ENCODE data around the gene TEAD2.

The TEAD2 gene

DNA sequence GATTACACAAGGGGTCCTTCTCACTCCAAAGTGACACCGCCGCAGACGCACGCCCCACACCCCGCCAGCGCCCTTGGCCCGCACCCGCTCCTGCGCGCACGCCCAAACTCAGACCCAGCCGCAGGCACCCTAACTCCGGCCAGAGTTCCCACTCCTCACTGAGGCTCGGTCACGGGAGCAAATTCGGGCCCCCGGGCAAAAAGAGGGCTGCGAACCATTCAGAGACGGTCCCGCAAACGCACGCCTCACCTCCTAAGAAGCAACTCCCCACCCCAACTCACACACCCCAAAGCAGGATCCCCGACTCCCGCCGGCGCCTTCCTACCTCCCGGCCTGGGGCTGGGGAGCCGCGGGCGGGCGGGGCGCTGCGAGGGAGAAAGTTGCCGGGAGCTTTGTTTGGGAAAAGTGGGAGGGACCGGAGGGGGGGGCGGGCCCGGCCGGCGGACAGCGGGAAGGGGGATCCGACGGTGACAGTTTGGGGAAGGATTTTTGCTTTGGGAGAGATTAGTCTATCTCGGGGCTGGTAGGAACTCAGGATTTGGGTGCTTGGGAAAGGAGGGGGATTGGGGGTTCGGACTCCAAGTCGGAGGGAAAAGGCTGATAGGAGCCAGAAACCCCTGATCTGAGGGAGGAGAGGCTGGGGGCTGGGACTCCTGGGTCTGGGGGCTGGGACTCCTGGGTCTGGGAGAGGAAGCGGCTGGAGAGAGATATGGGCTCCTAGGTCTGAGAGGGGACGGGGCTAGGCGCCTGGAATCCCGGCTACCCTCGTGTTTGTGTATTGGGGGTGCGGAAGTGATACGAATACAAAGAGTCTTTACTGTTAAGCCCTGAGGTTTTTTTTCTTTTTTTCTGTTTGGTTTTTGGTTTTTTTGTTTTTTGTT is at the start of gene TEAD2:
TSS of gene TEAD2 (minus strand) at position 369 of the 881 bp plus-strand sequence. CDS start 2,341 bp downstream, outside the sequence.
- intact Hi-C loops (cut with DNase I), result loop anchor here (5.0 kb wide), 1 partner anchor 260 kb away; no protein-coding TSS in a partner anchor
- peak in 1 of 42 donors; percentile 47 for DNase-seq

DNA sequence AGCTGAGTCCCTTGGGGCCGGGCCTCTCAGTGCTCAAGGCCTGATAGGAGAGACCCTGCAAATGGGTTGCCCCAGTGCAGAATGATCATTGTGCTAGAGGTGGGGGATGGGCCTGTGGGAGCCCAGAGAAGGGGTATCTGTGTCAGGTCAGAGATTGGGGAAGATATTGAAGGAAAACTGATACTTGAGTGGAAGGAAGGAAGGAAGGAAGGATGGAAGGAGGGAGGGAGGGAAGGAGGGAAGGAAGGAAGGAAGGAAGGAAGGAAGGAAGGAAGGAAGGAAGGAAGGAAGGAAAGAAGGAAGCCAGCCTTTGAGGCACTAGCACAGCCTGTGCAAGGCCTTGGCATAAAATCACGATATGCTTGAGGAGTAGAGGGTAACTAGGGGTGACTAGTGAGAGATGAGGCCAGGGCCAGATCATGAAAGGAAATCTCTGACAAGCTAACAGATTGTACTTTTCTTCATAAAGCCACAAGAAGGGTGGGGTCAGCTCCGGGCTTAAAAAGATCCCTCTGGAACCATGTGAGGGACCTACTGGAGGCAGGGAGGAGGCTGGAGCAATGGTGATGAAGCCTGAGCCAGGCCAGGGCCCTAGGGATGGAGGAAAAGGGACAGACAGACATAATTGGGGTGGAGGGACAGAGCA is 49.6 kb upstream of the TEAD2 start:
- intact Hi-C loops (cut with DNase I), result no loop called here

DNA sequence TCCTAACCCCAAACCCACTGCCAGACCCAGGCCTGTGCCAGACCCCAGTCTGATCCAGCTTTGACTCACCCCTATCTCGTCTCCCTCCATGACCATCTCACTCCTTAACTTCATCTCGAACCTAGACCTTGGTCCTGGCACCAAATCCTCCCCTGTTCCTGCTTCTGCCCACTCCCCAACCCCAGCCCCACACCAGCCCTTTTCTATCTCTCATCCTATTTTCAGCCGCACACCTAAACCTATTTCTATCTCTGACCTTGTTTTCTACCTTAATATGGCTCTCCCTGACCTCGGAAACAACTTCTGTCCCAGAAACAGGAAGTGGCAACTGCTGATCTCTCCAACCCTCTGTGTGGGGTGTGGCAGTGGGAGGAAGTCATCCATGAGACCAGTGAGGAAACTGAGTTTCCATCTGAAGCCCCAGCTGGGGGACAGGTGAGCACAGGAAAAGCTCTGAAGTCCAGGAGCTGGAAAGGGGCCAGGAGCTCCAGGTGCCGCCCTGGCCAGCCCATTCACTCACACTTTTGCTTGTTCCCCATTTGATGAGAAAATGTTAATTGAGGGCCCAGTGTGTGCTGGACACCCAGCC is 47.3 kb upstream of the TEAD2 start:
- intact Hi-C loops (cut with DNase I), result no loop called here
- DNase-seq, result no peak

More for the DNA sequence above, 49.6 kb upstream of the TEAD2 start:
- no peak for DNase-seq

DNA sequence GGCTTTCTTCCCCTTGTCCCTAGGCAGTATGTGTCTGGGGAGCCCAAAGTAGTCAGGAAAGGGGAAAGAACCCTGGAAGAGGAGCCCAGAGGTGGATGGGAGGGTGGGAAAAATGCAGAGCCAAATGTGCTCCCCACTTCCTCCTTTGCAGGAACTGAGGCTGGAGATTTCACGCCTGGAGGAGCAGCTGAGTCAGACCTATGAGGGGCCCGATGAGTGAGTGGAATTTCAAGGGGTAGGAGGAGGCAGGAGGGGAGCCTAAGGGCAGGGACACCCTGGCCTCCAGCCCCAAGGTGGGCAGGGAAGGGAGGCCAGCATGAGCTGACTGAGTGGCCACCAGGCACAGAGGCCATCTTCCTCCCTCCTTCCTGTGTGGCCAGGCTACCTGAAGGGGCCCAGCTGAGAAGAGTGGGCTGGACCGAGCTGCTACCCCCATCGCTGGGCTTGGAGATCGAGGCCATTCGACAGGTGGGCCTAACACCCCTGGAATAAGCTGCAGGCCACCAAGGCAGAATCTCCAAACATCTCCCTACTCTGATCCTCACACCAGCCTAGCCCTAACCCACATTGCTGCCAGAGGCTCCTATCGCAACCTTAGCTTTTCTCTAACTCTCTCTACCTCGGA is 46.7 kb upstream of the TEAD2 start:
- intact Hi-C loops (cut with DNase I), result no loop called here
- DNase-seq, result no peak

DNA sequence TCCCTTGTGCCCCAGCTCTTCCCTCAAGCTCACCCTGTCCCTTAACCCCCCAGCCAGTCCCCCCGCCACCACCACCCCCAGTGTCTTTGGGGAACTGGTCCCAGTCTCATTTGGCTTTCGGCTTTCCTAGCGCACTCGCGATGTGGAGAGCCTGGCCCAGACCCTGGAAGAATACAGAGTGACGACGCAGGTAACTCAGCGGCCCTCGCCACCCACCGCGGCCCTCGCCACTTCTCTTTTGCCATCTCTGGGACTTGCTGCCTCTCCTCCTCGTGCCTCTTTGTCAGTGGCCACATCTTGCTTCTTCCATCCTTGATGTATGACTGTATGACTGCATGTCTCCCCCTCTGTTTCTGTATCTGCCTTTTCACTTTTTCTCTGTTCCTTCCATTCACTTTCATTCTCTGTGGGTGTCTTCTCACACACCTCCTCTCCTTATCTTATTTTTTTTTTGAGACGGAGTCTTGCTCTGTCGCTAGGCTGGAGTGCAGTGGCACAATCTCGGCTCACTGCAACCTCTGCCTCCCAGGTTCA is 45.3 kb upstream of the TEAD2 start:
- no peak for DNase-seq
- intact Hi-C loops (cut with DNase I), result no loop called here

DNA sequence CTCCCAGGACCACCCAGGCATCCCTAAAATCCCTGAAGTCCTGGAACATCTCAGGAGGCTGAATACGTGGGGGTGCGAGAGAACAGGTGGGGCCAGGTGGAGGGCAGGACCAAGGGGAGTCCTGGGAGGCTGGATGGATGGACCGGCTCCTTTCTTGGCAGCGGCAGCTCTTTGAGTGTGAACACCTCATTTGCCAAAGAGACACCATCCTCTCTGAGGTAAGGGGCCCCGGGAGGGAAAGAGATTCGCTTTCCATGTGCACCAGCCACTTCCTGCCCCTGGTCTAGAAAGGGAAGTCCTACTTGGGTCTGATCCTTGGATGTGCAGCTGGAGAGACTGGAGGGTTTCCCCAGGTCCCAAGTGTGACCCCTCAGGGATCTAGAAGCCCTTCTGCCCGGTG is 44.9 kb upstream of the TEAD2 start:
- no peak for DNase-seq
- intact Hi-C loops (cut with DNase I), result no loop called here

DNA sequence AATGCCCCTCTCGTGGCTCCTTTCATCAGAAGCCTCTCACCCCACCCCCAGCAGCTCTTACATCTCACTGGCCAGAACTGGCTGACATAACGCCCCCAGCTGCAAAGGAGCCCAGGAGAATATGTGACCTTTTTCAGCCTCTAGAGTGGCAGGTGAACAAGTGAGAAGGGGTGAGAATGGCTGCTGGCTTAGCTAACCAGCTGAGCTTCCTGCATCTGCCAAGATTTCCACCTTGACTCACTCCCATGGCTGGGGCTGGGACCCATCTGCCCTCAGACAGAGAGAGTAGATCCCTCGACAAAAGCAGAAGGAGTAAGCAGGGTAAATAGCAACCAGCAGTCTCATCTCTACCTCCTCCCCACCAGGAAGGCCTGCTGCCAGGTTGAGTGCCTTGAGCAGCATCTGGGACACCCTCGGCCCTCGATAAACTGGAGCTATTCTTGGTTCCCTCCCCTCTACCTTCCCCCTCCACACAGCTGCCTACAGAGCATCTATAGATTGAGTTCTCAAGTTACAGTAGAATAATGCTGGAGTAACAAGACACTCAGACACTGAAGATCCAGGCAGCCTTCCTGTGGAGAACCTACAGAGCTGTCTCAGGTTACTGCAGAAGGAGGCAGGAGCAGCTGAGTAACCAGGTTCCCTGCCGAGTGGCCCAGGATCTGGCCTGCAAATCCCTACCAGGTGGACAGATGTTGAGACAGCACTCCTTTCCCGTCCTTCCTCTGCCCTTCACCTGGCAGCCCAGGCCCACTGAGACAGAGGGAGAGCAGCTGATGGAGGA is 41.4 kb upstream of the TEAD2 start:
- intact Hi-C loops (cut with DNase I), result no loop called here
- no peak for DNase-seq

DNA sequence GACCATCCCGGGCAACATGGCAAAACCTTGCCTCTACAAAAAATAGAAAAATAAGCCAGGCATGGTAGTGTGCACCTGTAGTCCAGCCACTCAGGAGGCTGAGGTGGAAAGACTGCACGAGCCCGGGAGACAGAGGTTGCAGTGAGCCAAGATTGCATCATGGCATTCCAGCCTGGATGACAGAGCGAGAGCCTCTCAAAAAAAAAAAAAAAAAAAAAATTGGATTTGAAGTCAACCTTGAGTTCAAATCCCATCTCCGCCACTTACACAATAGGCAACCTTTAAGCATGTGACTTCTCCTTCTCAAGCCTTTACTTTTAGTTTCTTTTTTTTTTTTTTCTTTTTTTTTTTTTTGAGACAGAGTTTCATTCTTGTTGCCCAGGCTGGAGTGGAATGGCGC is 37.8 kb upstream of the TEAD2 start:
- intact Hi-C loops (cut with DNase I), result no loop called here
- DNase-seq, result no peak

DNA sequence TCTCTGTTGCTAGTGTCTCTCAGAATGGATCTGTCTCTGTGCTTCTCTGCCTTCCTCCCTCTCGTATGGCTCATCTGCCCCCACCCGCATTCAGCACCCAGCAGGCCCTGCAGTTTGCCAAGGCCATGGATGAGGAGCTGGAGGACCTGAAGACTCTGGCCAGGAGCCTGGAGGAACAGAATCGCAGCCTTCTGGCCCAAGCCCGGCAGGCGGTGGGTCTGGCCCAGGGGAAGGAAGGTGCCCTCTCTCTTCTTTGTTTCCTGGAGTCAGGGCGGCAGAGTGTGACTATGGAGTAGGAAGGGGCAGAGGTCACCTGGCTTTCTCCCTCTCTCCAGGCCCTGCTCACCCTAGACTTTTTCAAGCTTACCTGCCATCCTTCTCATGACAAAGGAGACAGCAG is 36.7 kb upstream of the TEAD2 start:
- intact Hi-C loops (cut with DNase I), result no loop called here
- no peak for DNase-seq

DNA sequence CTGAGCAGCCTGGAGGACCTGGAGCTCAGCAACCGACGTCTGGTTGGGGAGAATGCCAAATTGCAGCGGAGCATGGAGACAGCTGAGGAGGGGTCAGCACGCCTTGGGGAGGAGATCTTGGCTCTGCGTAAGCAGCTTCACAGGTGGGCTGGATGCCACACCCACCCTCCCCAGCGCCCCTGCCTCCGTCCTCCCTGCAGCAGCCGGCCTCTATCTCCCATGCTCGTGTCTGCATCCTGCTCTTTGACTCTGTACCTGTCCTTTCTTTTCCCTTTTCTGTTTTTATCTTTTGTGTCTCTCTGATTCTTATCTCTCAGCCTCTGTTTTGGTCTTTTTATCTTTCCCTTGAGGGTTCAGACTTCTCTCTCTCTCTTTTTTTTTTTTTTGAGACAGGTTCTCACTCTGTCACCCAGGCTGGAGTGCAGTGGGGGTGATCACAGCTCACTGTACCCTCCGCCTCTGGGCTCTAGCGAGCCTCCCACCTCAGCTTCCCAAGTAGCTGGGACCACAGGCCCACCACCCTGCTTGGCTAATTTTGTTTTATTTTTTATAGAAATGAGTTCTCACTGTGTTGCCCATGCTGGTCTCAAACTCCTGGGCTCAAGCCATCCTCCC is 35.9 kb upstream of the TEAD2 start:
- intact Hi-C loops (cut with DNase I), result no loop called here
- no peak for DNase-seq

DNA sequence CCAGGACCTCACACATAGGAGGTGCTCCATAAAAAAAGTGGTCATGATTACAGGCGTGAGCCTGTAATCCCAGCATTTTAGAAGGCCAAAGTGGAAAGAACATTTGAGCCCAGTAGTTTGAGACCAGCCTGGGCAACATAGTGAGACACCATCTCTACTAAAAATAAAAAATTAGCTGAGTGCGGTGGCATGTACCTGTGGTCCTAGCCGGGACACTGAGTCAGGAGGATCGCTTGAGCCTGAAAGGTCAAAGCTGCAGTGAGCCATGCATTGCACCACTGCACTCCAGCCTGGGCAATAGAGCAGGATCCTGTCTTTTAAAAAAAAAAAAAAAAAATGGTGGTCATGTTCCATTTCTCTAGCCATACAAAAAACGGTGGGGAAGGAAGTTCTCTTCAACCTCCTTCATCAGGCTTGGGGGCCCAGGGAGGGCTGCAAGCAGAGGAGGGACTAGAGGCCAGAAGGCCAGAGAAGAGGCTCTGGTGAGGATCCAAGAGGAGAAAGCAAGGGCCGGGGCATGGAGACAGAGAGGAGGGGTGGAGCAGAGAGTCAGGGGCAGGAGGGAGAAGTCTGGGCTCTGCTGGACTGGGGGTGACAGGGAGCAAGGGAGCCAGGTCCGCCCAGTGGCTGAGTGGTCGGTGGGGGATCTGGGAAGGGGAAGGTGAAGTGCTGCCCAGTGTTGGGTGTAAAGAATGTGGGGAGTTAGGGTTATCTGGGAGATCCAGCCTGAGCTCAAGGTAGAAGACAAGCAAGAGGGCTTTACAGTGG is 34.7 kb upstream of the TEAD2 start:
- no peak for DNase-seq
- intact Hi-C loops (cut with DNase I), result no loop called here

DNA sequence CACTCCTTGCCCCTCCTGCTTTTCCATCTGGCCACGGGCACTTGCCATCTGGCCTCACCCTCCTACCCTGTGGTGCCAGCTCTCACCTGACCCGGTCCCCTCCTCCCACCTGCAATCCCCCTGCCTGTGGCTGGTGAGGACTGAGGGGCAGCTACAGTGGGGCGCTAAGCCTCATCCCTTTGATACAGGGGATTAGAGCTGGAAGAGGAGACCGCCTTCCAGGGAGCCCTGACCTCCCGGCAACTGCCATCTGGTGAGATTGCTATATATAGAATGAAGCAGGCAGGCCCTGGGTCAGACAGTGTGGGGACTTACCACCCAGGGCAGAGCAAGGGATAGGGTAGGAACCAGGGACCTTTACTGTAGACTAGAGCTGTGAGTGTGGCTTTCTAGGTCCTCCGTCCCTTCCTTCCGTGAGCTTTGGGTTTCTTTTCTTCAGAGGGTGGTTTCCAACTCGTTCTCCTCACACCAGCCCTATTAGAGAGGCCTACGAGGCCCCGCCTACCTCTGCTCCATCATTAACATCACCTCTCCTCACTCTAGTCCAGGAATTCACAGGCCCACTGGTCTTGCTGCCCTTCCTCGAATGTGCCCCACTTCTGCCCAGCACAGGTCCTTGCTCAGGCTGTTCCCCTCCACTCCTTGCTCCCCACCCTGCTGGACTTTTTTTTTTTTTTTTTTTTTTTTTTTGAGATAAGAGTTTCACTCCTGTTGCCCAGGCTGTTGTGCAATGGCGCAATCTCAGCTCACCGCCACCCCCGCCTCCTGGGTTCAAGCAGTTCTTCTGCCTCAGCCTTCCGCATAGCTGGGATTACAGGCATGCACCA is 33.6 kb upstream of the TEAD2 start:
- no peak for DNase-seq
- intact Hi-C loops (cut with DNase I), result no loop called here

DNA sequence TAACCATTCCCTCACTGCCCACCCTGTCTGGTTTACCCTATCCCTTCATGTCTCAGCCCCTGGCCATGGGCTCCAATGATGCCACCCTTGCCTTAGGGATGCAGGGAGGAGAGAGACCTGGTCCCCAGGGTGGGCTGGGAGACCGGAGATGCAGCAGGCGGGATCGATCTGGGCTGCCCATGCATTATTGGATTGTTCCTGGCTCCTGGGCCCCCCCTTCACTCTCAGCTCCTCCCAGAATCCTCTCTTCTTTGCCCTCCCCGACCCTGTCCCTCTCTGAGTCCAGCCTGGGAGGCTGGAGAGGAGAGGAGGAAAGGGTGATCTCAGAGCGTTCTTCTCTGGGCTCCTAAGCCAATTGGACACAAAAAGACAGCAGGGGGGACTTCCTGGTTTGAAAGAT is 31.7 kb upstream of the TEAD2 start:
- no peak for DNase-seq
- intact Hi-C loops (cut with DNase I), result loop anchor here (5.0 kb wide), 1 partner anchor 48 kb away; the partner anchor contains the start of gene SLC17A7

DNA sequence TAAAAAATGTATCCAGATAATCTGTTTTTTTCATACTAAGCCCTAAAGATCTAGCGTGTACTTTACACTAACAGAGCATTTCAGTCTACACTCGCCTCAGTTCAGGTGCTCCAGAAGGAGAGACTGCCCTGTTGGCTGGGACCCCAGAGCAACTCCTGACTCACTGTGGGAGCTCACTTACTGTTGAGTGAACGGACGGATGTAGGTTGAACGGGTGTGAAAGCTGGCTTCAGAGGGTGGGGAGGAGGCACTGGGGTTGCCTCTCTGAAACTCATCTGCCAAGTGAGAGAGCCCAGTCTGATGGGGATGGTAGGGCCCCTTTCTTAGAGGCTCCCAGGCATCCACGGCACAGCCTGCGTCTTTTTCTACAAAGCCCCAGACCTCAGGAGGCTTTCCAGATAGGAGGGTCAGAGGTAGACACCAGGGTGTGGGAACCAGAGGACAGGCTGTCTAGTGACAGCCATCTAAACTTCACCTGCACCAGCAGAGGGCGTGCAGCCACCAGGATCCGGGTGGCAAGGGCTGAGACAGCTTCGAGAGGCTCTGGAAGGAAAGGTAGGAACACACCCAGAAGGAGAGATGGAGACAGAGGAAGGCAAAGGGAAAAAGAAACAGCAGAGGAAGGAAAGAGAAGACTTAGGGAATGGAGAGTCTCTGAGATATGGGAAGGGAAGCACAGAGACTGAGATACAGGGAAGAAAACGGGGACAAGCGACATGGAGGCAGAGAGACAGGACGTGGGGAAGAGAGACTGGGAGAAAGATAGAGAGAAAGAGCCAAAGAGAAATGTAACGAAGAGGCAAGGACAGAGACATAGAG is 29.6 kb upstream of the TEAD2 start:
- intact Hi-C loops (cut with DNase I), result loop anchor here (5.0 kb wide), 1 partner anchor 51 kb away; the partner anchor contains the start of gene SLC17A7
- peak; percentile 50 to 88 (median 76) for DNase-seq

DNA sequence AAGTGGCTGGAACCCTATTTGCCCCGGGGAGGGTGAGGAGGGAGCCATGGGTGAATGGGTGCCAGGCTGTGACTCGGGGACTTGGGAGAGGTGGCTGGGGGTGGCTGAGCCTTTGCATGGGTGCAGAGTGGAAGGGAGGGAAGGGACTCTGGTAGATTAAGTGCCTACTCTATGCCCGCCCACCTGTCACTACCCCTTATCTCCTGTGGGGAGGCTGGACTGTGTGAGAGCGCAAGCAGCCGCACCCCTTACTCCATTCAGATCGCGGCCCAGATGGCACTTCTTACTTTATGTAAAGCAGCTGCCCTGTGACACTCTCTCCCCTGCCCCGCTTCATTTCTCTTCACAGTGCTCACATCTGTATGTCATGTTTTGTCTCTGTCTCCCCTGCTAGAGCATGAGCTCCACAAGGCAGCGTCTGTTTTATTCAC is 28.7 kb upstream of the TEAD2 start:
- intact Hi-C loops (cut with DNase I), result loop anchor here (5.0 kb wide), 1 partner anchor 51 kb away; the partner anchor contains the start of gene SLC17A7

More for the DNA sequence above, 28.7 kb upstream of the TEAD2 start:
- DNase-seq, result no peak
